GM19324 (cell line): ENCODE results near the gene MAPKAP1.
"Not testable (repeated sequence)": the region's sequence is repeated elsewhere in the genome, so short reads cannot be mapped to it uniquely, and the experiment has no call there.

Experiments used
- ATAC-seq: cut with Tn5 transposase; IDR thresholded peaks from one replicate; pipeline ENCODE4 v1.9.1; 2021; ENCODE audit warnings: mild to moderate bottlenecking, moderate library complexity; ENCODE audit not compliant: unreplicated experiment, low FRiP score

The MAPKAP1 gene

GRCh38 chr9:125405938-125406809 is 300.8 kb downstream of the MAPKAP1 start:
- no peak for ATAC-seq

- ATAC-seq = no peak
Measured at GRCh38 chr9:125404733-125405132, 302.3 kb downstream of the MAPKAP1 start.

GRCh38 chr9:125400725-125401716 is 306.0 kb downstream of the MAPKAP1 start:
- ATAC-seq = no peak

GRCh38 chr9:125400232-125400631 is 306.8 kb downstream of the MAPKAP1 start:
- ATAC-seq = not testable (repeated sequence)

- no peak for ATAC-seq
Measured at GRCh38 chr9:125399666-125400065, 307.3 kb downstream of the MAPKAP1 start.

GRCh38 chr9:125399165-125399564 is 307.8 kb downstream of the MAPKAP1 start:
- no peak for ATAC-seq

- no peak for ATAC-seq
Measured at GRCh38 chr9:125398243-125398642, 308.8 kb downstream of the MAPKAP1 start.

GRCh38 chr9:125397736-125398135 is 309.3 kb downstream of the MAPKAP1 start:
- no peak for ATAC-seq

- ATAC-seq = no peak
Measured at GRCh38 chr9:125396799-125397198, 310.2 kb downstream of the MAPKAP1 start.

- no peak for ATAC-seq
Measured at GRCh38 chr9:125393426-125393825, 313.6 kb downstream of the MAPKAP1 start.

- no peak for ATAC-seq
Measured at GRCh38 chr9:125391704-125392103, 315.3 kb downstream of the MAPKAP1 start.

- no peak for ATAC-seq
Measured at GRCh38 chr9:125388978-125389377, 318.0 kb downstream of the MAPKAP1 start.

- no peak for ATAC-seq
Measured at GRCh38 chr9:125387861-125388524, 319.0 kb downstream of the MAPKAP1 start.
